MM.1S (cell line): ENCODE measurements around the gene ADGRL3.

Experiments
- DNase-seq: peaks from one replicate; pipeline ENCODE4 v3.0.0-alpha.2; 2015
- H2AFZ ChIP-seq: fragments of 300-600 bp; sonication (generic); 2 replicates; pipeline ENCODE4 v1.6.0; 2016; ENCODE audit warnings: antibody characterized with exemption, low read length
- H3F3A ChIP-seq: fragments of 300-600 bp; sonication (generic); 2 replicates; pipeline ENCODE4 v1.6.1; 2016; ENCODE audit warnings: mild to moderate bottlenecking, antibody characterized with exemption, low read length, moderate library complexity, mixed read lengths; ENCODE audit not compliant: insufficient read depth
- H3K27ac ChIP-seq: fragments of 300-600 bp; sonication (generic); 2 replicates; pipeline ENCODE4 v1.5.1; 2016; ENCODE audit warnings: mild to moderate bottlenecking, low read length
- H3K27me3 ChIP-seq: fragments of 300-600 bp; sonication (generic); replicated peaks from 2 replicates; pipeline ENCODE4 v1.6.0; 2016; ENCODE audit warnings: low read length; ENCODE audit not compliant: insufficient read depth
- H3K36me3 ChIP-seq: fragments of 300-600 bp; sonication (generic); replicated peaks from 2 replicates; pipeline ENCODE4 v1.6.1; 2016; ENCODE audit warnings: mild to moderate bottlenecking, low read length, mixed read lengths; ENCODE audit not compliant: insufficient read depth
- H3K4me1 ChIP-seq: fragments of 300-600 bp; sonication (generic); 2 replicates; pipeline ENCODE4 v1.6.1; 2016; ENCODE audit warnings: low read length, mixed read lengths
- H3K4me2 ChIP-seq: fragments of 300-600 bp; sonication (generic); 2 replicates; pipeline ENCODE4 v1.6.0; 2016; ENCODE audit warnings: low read depth, low read length
- H3K4me3 ChIP-seq: fragments of 300-600 bp; sonication (generic); 2 replicates; pipeline ENCODE4 v1.5.1; 2016; ENCODE audit warnings: low read length, mixed read lengths
- H3K79me2 ChIP-seq: fragments of 300-600 bp; sonication (generic); 2 replicates; pipeline ENCODE4 v1.6.1; 2016; ENCODE audit warnings: mixed run types, low read length, mixed read lengths
- H3K9ac ChIP-seq: fragments of 300-600 bp; sonication (generic); 2 replicates; pipeline ENCODE4 v1.6.1; 2016; ENCODE audit warnings: low read length, mixed read lengths
- H3K9me2 ChIP-seq: fragments of 300-600 bp; sonication (generic); replicated peaks from 2 replicates; pipeline ENCODE4 v1.6.1; 2016; ENCODE audit warnings: mild to moderate bottlenecking, low read length, mixed read lengths; ENCODE audit not compliant: insufficient read depth
- H3K9me3 ChIP-seq: fragments of 300-600 bp; sonication (generic); replicated peaks from 2 replicates; pipeline ENCODE4 v1.6.1; 2016; ENCODE audit warnings: mild to moderate bottlenecking, low read length, mixed read lengths; ENCODE audit not compliant: insufficient read depth
- H4K20me1 ChIP-seq: fragments of 300-600 bp; sonication (generic); 2 replicates; pipeline ENCODE4 v1.6.1; 2016; ENCODE audit warnings: mild to moderate bottlenecking, low read length, moderate library complexity, mixed read lengths; ENCODE audit not compliant: insufficient read depth
- EZH2 ChIP-seq: fragments of 300-600 bp; sonication (generic); optimal IDR thresholded peaks from 2 replicates; pipeline ENCODE3; 2017; ENCODE audit warnings: low read depth, mild to moderate bottlenecking, antibody characterized with exemption, low read length, mixed read lengths
- EZH2phosphoT487 ChIP-seq: fragments of 300-600 bp; sonication (generic); IDR thresholded peaks from 2 replicates; pipeline ENCODE4 v1.6.1; 2018; ENCODE audit warnings: antibody characterized with exemption, low read length
- TF ChIP-seq, protein P1 (sequence below): fragments of 300-600 bp; sonication (generic); IDR thresholded peaks from 2 replicates; pipeline ENCODE4 v1.5.1; 2016; ENCODE audit warnings: antibody characterized with exemption, low read length, mixed read lengths

ADGRL3 gene

DNA sequence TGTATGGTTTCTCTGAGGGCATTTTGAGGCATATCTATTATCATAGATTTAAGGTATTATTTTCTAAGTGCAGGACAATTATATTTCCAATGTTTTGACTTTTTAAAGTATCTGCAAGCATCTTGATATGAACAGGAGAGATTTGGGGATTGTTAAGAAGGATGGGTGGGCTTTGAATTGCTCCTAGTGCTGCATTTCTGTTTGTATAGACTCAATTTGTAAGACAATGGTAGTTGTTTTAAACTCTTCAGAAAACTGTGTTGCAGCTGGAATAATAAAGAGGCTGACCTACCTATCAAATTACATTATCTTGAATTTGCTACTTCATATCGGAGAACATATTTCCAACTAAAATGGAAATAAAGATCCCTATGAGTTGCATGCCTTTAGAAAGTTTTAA, 570.3 kb downstream of the ADGRL3 start:
- H3K27me3 ChIP-seq = no peaks in the 10 kb centered on the region
- H3K4me3 ChIP-seq = no peak overlapping the region
- H4K20me1 ChIP-seq = no peaks in the 10 kb centered on the region
- H3K27ac ChIP-seq = no peak overlapping the region
- H3K9me2 ChIP-seq = no peaks in the 10 kb centered on the region
- no peaks in the 10 kb centered on the region for H3K4me1 ChIP-seq
- no peak overlapping the region for H3K4me2 ChIP-seq
- H3F3A ChIP-seq = no peaks in the 10 kb centered on the region
- DNase-seq = no peak
- TF ChIP-seq EZH2 (no peak), EZH2phosphoT487 (no peak)
- TF ChIP-seq, protein P1, sequence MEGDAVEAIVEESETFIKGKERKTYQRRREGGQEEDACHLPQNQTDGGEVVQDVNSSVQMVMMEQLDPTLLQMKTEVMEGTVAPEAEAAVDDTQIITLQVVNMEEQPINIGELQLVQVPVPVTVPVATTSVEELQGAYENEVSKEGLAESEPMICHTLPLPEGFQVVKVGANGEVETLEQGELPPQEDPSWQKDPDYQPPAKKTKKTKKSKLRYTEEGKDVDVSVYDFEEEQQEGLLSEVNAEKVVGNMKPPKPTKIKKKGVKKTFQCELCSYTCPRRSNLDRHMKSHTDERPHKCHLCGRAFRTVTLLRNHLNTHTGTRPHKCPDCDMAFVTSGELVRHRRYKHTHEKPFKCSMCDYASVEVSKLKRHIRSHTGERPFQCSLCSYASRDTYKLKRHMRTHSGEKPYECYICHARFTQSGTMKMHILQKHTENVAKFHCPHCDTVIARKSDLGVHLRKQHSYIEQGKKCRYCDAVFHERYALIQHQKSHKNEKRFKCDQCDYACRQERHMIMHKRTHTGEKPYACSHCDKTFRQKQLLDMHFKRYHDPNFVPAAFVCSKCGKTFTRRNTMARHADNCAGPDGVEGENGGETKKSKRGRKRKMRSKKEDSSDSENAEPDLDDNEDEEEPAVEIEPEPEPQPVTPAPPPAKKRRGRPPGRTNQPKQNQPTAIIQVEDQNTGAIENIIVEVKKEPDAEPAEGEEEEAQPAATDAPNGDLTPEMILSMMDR = no peak
- no peak overlapping the region for H2AFZ ChIP-seq
- H3K36me3 ChIP-seq = no peaks in the 10 kb centered on the region
- no peak overlapping the region for H3K9ac ChIP-seq
- H3K9me3 ChIP-seq = no peaks in the 10 kb centered on the region
- no peaks in the 10 kb centered on the region for H3K79me2 ChIP-seq

DNA sequence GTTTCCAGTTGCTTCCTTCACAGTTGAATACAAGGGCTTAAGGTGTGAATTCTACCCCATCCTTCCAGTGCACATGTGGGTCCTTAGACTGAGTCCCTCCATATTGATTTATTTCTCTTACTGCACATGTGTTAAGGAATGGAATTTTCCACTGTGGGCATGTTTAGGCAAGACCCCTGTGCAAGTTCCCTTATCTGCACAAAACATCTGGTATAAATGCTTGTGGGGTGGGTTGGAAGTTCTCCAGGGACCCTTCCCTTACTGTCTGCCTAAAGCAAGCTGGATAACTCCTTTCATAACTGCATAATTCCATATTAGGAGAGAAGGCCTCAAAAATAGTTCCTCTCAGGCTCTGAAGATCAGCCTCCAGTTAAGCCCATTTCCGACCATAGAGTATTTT, 570.9 kb downstream of the ADGRL3 start:
- no peaks in the 10 kb centered on the region for H3K27me3 ChIP-seq
- no peaks in the 10 kb centered on the region for H3K9me3 ChIP-seq
- TF ChIP-seq EZH2phosphoT487 = no peak
- TF ChIP-seq EZH2 = no peak
- TF ChIP-seq, protein P1 = no peak
- no peak overlapping the region for H2AFZ ChIP-seq
- H3F3A ChIP-seq = no peaks in the 10 kb centered on the region
- H3K36me3 ChIP-seq = no peaks in the 10 kb centered on the region
- H3K9ac ChIP-seq = no peak overlapping the region
- DNase-seq = no peak
- no peaks in the 10 kb centered on the region for H3K79me2 ChIP-seq
- H3K4me1 ChIP-seq = no peaks in the 10 kb centered on the region
- H3K4me3 ChIP-seq = no peak overlapping the region
- no peak overlapping the region for H3K27ac ChIP-seq
- no peaks in the 10 kb centered on the region for H4K20me1 ChIP-seq
- no peaks in the 10 kb centered on the region for H3K9me2 ChIP-seq
- no peak overlapping the region for H3K4me2 ChIP-seq

DNA sequence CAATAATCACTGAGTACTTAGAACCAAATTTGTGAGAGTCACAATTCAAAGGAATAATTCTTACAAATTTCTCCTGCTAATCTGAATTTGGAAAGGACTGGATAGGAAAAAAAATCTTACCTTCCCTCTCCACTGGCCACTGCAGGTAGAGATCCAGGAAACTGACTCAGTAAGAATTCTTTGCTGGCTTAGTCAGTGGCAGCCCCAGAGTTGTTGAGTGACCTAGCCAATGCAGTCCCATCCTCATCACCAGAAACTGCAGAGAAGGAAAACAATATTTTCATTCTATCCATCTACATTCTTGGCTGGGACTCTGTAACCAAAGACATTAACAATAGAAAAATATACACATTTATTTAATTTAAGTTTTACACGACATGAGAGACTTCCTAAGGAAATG, 572.0 kb downstream of the ADGRL3 start:
- Histone ChIP-seq H3K36me3 (no peaks in the 10 kb centered on the region), H3K9me3 (no peaks in the 10 kb centered on the region), H3K4me3 (no peak overlapping the region), H3K9ac (no peak overlapping the region), H4K20me1 (no peaks in the 10 kb centered on the region), H3K27me3 (no peaks in the 10 kb centered on the region), H3K9me2 (no peaks in the 10 kb centered on the region), H2AFZ (no peak overlapping the region), H3F3A (no peaks in the 10 kb centered on the region), H3K4me1 (no peaks in the 10 kb centered on the region), H3K4me2 (no peak overlapping the region), H3K79me2 (no peaks in the 10 kb centered on the region), H3K27ac (no peak overlapping the region)
- no peak for DNase-seq
- TF ChIP-seq EZH2phosphoT487 (no peak), EZH2 (no peak)
- TF ChIP-seq, protein P1 = no peak
